Heart left ventricle (tissue), 13 donors: Measurements from ENCODE around the gene KRT26.

Experiments
- CTCF ChIP-seq, 12 donors: fragments of 200-600 bp; sonication (generic) in 4 of 12; IDR thresholded peaks; one replicate each; pipeline versions ENCODE4 v1.5.0 to v1.8.0; 2018 to 2022; ENCODE audit warnings: antibody characterized with exemption in 12 of 12, mild to moderate bottlenecking in 5 of 12
- POLR2A ChIP-seq, 2 donors: fragments of 450-650 bp; IDR thresholded peaks; one replicate each; pipeline ENCODE4 v1.6.1; 2017; ENCODE audit warnings: antibody characterized with exemption in 2 of 2, mild to moderate bottlenecking in 2 of 2, moderate library complexity in 2 of 2
- donor health status: ischemic (EF 13 %, LVEDD 7.1; RV severe dilation, severe dysfunction).
- donor health status: DM: no; HTN: yes; CAD: no.
- donor health status: DM: no; HTN: no; CAD: no.
- donor health status: ischemic (EF 25% LVEDD 6.9; RV normal size, moderate dysfunction).
- donor health status: ischemic (EF 25% LVEDD 5.7; RV mildly dilated, moderate dysfunction).
- donor health status: ischemic (EF 35%, LVEDD 5.7; RV mildly dilated, moderate dysfunction).
- donor health status: nonischemic (EF 11% LVEDD 7.7; RV severe dilation, severe dysfunction).
- donor health status: DM: yes; HTN: yes; CAD: no.
- donor health status: PGD.
- donor health status: ischemic (EF 29% LVEDD 5.4; RV normal size, mild dysfunction).
- donor health status: nonischemic (EF 23%, LVEDD 6.1; RV moderate dilation, normal function).

- TF ChIP-seq CTCF (IDR thresholded peaks at IDR 0.05): no peak
- TF ChIP-seq POLR2A (IDR thresholded peaks at IDR 0.05): no peak
Measured at GRCh38 chr17:40751065-40751464, 20.9 kb downstream of the KRT26 start.
